ENCODE measurements around the gene RNF208. TPM values are rescaled to one million over a fixed set of nuclear protein-coding genes. Genes with fewer than 3 reads are reported as not detected.

The RNF208 gene
- total RNA-seq, 3 donors from 2014 or later, result 1.5 to 2.9 (median 1.8) TPM

- Histone ChIP-seq H3K4me3 (peak overlapping the region in 2 of 3 donors; percentile 11 to 46), H3K27me3 (peaks cover 23 to 46% of the 10 kb centered on the region in 2 donors), H3K9me3 (no peaks in the 10 kb centered on the region), H3K36me3 (no peaks in the 10 kb centered on the region), H3K27ac (peak overlapping the region; percentile 80), H3K4me1 (peaks cover 0 to 21% of the 10 kb centered on the region in 2 donors)
- intact Hi-C loops (cut with DNase I; ENCODE audit: low total_unique reads), result loop anchor here (10.0 kb wide), 1 partner anchor 122 kb away; the partner anchor contains the start of gene DPP7
- peak; percentile 76 to 93 for DNase-seq (ENCODE audit: low spot score in 2 of 2)
- TF ChIP-seq POLR2AphosphoS5 (IDR thresholded peaks at IDR 0.05), result no peak
- TF ChIP-seq CTCF (IDR thresholded peaks at IDR 0.05), result peak; percentile 94 to 99 (median 99)
Observed at GRCh38 chr9:137236238-137236935, 14.3 kb upstream of the RNF208 start.

- Histone ChIP-seq H3K27ac (no peak overlapping the region), H3K27me3 (peaks cover 23 to 54% of the 10 kb centered on the region in 2 donors), H3K9me3 (no peaks in the 10 kb centered on the region), H3K4me1 (peaks cover 0 to 21% of the 10 kb centered on the region in 2 donors), H3K4me3 (peak overlapping the region in 1 of 3 donors; percentile 46), H3K36me3 (no peaks in the 10 kb centered on the region)
- intact Hi-C loops (cut with DNase I; ENCODE audit: low total_unique reads), result loop anchor here (10.0 kb wide), 1 partner anchor 121 kb away; the partner anchor contains the start of gene DPP7
- no peak for DNase-seq (ENCODE audit: low spot score in 2 of 2)
- TF ChIP-seq CTCF (IDR thresholded peaks at IDR 0.05) (no peak), POLR2A (IDR thresholded peaks at IDR 0.05) (no peak), POLR2AphosphoS5 (IDR thresholded peaks at IDR 0.05) (no peak)
Observed at GRCh38 chr9:137235424-137236237, 13.6 kb upstream of the RNF208 start.

GRCh38 chr9:137234758-137235423 is 12.9 kb upstream of the RNF208 start:
- Histone ChIP-seq H3K4me3 (no peak overlapping the region), H3K27ac (no peak overlapping the region), H3K9me3 (no peaks in the 10 kb centered on the region), H3K36me3 (no peaks in the 10 kb centered on the region), H3K27me3 (peaks cover 25 to 61% of the 10 kb centered on the region in 2 donors), H3K4me1 (peaks cover 0 to 21% of the 10 kb centered on the region in 2 donors)
- intact Hi-C loops (cut with DNase I; ENCODE audit: low total_unique reads), result loop anchor here (10.0 kb wide), 1 partner anchor 120 kb away; the partner anchor contains the start of gene DPP7
- DNase-seq (ENCODE audit: low spot score in 2 of 2), result no peak
- no peak for TF ChIP-seq POLR2A (IDR thresholded peaks at IDR 0.05)
- no peak for TF ChIP-seq CTCF (IDR thresholded peaks at IDR 0.05)
- no peak for TF ChIP-seq POLR2AphosphoS5 (IDR thresholded peaks at IDR 0.05)

- DNase-seq (ENCODE audit: low spot score in 2 of 2), result no peak
- H3K27me3 ChIP-seq, result peaks cover 27 to 68% of the 10 kb centered on the region in 2 donors
- intact Hi-C loops (cut with DNase I; ENCODE audit: low total_unique reads), result loop anchor here (10.0 kb wide), 1 partner anchor 119 kb away; the partner anchor contains the start of gene DPP7
- TF ChIP-seq POLR2A (IDR thresholded peaks at IDR 0.05) (no peak), POLR2AphosphoS5 (IDR thresholded peaks at IDR 0.05) (no peak), CTCF (IDR thresholded peaks at IDR 0.05) (no peak)
- no peak overlapping the region for H3K27ac ChIP-seq
- H3K4me3 ChIP-seq, result no peak overlapping the region
- no peaks in the 10 kb centered on the region for H3K9me3 ChIP-seq
- H3K36me3 ChIP-seq, result no peaks in the 10 kb centered on the region
- H3K4me1 ChIP-seq, result peaks cover 0 to 21% of the 10 kb centered on the region in 2 donors
Observed at GRCh38 chr9:137234055-137234697, 12.1 kb upstream of the RNF208 start.

Data from breast epithelium (tissue), 4 donors.